DND-41 (cell line): ENCODE measurements around the gene INPP5A.

Experiments
- ATAC-seq: fragments of 200-7000 bp; cut with Tn5 transposase; 3 replicates; pipeline ENCODE4 v1.9.1; 2021; ENCODE audit warnings: low read depth; ENCODE audit not compliant: insufficient read depth
- DNase-seq: peaks from one replicate; pipeline ENCODE4 v3.0.0-alpha.2; 2020
- H2AFZ ChIP-seq: 2 replicates; pipeline ENCODE4 v1.6.0; 2012; ENCODE audit warnings: low read depth, low read length
- H3K27ac ChIP-seq: 2 replicates; pipeline ENCODE4 v1.5.1; 2012; ENCODE audit warnings: low read length, inconsistent platforms
- H3K27me3 ChIP-seq: fragments of 200-600 bp; sonication (generic); 2 replicates; pipeline ENCODE4 v1.6.0; 2012; ENCODE audit warnings: low read length, mild to moderate bottlenecking, inconsistent platforms; ENCODE audit not compliant: insufficient read depth, poor library complexity
- H3K36me3 ChIP-seq: 2 replicates; pipeline ENCODE4 v1.5.1; 2012; ENCODE audit warnings: low read length, inconsistent platforms; ENCODE audit not compliant: insufficient read depth
- H3K4me1 ChIP-seq: 2 replicates; pipeline ENCODE4 v1.5.1; 2012; ENCODE audit warnings: mild to moderate bottlenecking, low read length; ENCODE audit not compliant: insufficient read depth
- H3K4me2 ChIP-seq: 2 replicates; pipeline ENCODE4 v1.6.0; 2012; ENCODE audit warnings: mild to moderate bottlenecking, moderate library complexity, low read length, inconsistent platforms; ENCODE audit not compliant: insufficient read depth
- H3K4me3 ChIP-seq, 2 experiments: fragments of 200-600 bp in 1 of 2; shearing (Covaris generic) in 1 of 2; 2 replicates each; pipeline ENCODE4 v1.5.1; 2012 to 2016; ENCODE audit warnings: inconsistent platforms in 2 of 2, low read length in 2 of 2, mild to moderate bottlenecking in 2 of 2, low read depth in 1 of 2, moderate library complexity in 1 of 2
- H3K79me2 ChIP-seq: 2 replicates; pipeline ENCODE4 v1.6.0; 2012; ENCODE audit warnings: low read length, inconsistent platforms; ENCODE audit not compliant: insufficient read depth
- H3K9ac ChIP-seq: 2 replicates; pipeline ENCODE4 v1.6.0; 2012; ENCODE audit warnings: low read depth, mild to moderate bottlenecking, inconsistent platforms, low read length, moderate library complexity
- H3K9me3 ChIP-seq: 2 replicates; pipeline ENCODE4 v1.5.1; 2012; ENCODE audit warnings: low read length, moderate library complexity, mild to moderate bottlenecking, inconsistent platforms; ENCODE audit not compliant: insufficient read depth, severe bottlenecking
- H4K20me1 ChIP-seq: 2 replicates; pipeline ENCODE4 v1.6.0; 2012; ENCODE audit warnings: low read length; ENCODE audit not compliant: insufficient read depth
- CTCF ChIP-seq: IDR thresholded peaks from 2 replicates; pipeline ENCODE4 v1.5.1; 2012; ENCODE audit warnings: borderline replicate concordance, low read length, moderate library complexity, mild to moderate bottlenecking; ENCODE audit not compliant: poor library complexity, severe bottlenecking; ENCODE audit errors: extremely low read depth
- EZH2 ChIP-seq: IDR thresholded peaks from 3 replicates; pipeline ENCODE4 v1.6.1; 2012; ENCODE audit warnings: borderline replicate concordance, low read depth, mild to moderate bottlenecking, moderate library complexity, low read length, inconsistent platforms; ENCODE audit not compliant: severe bottlenecking

The INPP5A gene

GRCh38 chr10:132716691-132717490, 179.3 kb downstream of the INPP5A start:
- no peak overlapping the region for H3K27ac ChIP-seq
- H4K20me1 ChIP-seq: peaks cover 12% of the 10 kb centered on the region; the same call in 1 of the 2 replicates
- H3K79me2 ChIP-seq: no peaks in the 10 kb centered on the region
- H3K9ac ChIP-seq: no peak overlapping the region
- no peaks in the 10 kb centered on the region for H3K4me1 ChIP-seq
- DNase-seq: no peak
- ATAC-seq: no peak
- peaks cover 41% of the 10 kb centered on the region for H3K36me3 ChIP-seq
- no peak for TF ChIP-seq EZH2
- TF ChIP-seq CTCF: no peak
- no peak overlapping the region for H3K4me3 ChIP-seq
- H2AFZ ChIP-seq: no peak overlapping the region
- no peaks in the 10 kb centered on the region for H3K27me3 ChIP-seq
- H3K4me2 ChIP-seq: no peak overlapping the region
- no peaks in the 10 kb centered on the region for H3K9me3 ChIP-seq

GRCh38 chr10:132721725-132722124, 184.1 kb downstream of the INPP5A start:
- Histone ChIP-seq H3K9ac (no peak overlapping the region), H2AFZ (no peak overlapping the region), H3K4me2 (no peak overlapping the region), H3K4me3 (no peak overlapping the region), H3K79me2 (no peaks in the 10 kb centered on the region), H3K9me3 (no peaks in the 10 kb centered on the region), H3K4me1 (no peaks in the 10 kb centered on the region), H3K27ac (no peak overlapping the region), H3K27me3 (no peaks in the 10 kb centered on the region), H3K36me3 (peaks cover 16% of the 10 kb centered on the region), H4K20me1 (no peaks in the 10 kb centered on the region; the same call in 1 of the 2 replicates)
- no peak for TF ChIP-seq EZH2
- no peak for TF ChIP-seq CTCF
- ATAC-seq (no peak), DNase-seq (no peak)

- no peak for DNase-seq
- H3K27ac ChIP-seq: no peak overlapping the region
- H3K9ac ChIP-seq: no peak overlapping the region
- H3K79me2 ChIP-seq: no peaks in the 10 kb centered on the region
- H2AFZ ChIP-seq: no peak overlapping the region
- H3K4me3 ChIP-seq: no peak overlapping the region
- no peak for ATAC-seq
- H3K4me1 ChIP-seq: no peaks in the 10 kb centered on the region
- no peaks in the 10 kb centered on the region for H3K9me3 ChIP-seq
- H4K20me1 ChIP-seq: no peaks in the 10 kb centered on the region; the same call in 1 of the 2 replicates
- H3K36me3 ChIP-seq: peaks cover 25% of the 10 kb centered on the region
- no peak overlapping the region for H3K4me2 ChIP-seq
- H3K27me3 ChIP-seq: no peaks in the 10 kb centered on the region
- TF ChIP-seq EZH2 (no peak), CTCF (no peak)
Measured at GRCh38 chr10:132722394-132723329, 185.1 kb downstream of the INPP5A start.
